Endothelial cell of umbilical vein (primary cell): ENCODE measurements around the gene PPM1L. TPM values are rescaled to one million over a fixed set of nuclear protein-coding genes. Genes with fewer than 3 reads are reported as not detected.

Source experiments
- BruUV-seq: library from RNA; stranded (reverse); fragments of 400-500 nt; replicated peaks from 2 replicates; lab custom pipeline; 2021; lab: Mats Ljungman, UMichigan
- CTCF ChIA-PET: fragments of 300-600, 350-600 bp; sonication (Branson Sonifier 250); formaldehyde crosslinking; loops from one replicate; lab custom pipeline; 2021; ENCODE audit warnings: antibody characterized with exemption, inconsistent platforms; lab: Charles Lee
- POLR2A ChIA-PET: fragments of 300-600, 350-600 bp; sonication (Branson Sonifier 250); formaldehyde crosslinking; loops from one replicate; lab custom pipeline; 2021; ENCODE audit warnings: antibody characterized with exemption, inconsistent platforms; lab: Charles Lee
- DNase-seq: peaks from one replicate; pipeline ENCODE4 v3.0.0-alpha.2; 2011; ENCODE audit warnings: low read depth, low spot score
- FAIRE-seq: peaks from 2 replicates; lab custom pipeline; 2011; peaks lifted over from hg19 to GRCh38; lab: Jason Lieb, UNC
- H2AFZ ChIP-seq: 2 replicates; pipeline ENCODE4 v1.6.0; 2012; ENCODE audit warnings: low read depth, low read length, control low read depth, inconsistent platforms
- H3K27ac ChIP-seq: 2 replicates; pipeline ENCODE4 v1.5.1; 2011; ENCODE audit warnings: low read depth, mild to moderate bottlenecking, control low read depth, low read length, moderate library complexity; ENCODE audit not compliant: insufficient read depth
- H3K27me3 ChIP-seq, 2 experiments: 2 replicates each; pipeline versions ENCODE4 v1.6.0 to v1.6.1; 2011; ENCODE audit warnings: low read length in 2 of 2, mixed read lengths in 1 of 2; ENCODE audit not compliant: control insufficient read depth in 2 of 2, insufficient read depth in 2 of 2
- H3K36me3 ChIP-seq, 2 experiments: 2 replicates in 1 of 2; 3 replicates in 1 of 2; pipeline ENCODE4 v1.5.1; 2011; ENCODE audit warnings: low read length in 2 of 2, mild to moderate bottlenecking in 1 of 2, moderate library complexity in 1 of 2; ENCODE audit not compliant: control insufficient read depth in 2 of 2, insufficient read depth in 2 of 2; ENCODE audit errors: extremely low read depth in 1 of 2
- H3K4me1 ChIP-seq: 3 replicates; pipeline ENCODE4 v1.5.1; 2011; ENCODE audit warnings: mild to moderate bottlenecking, low read length; ENCODE audit not compliant: control insufficient read depth, insufficient read depth; ENCODE audit errors: extremely low read depth
- H3K4me2 ChIP-seq: 2 replicates; pipeline ENCODE4 v1.6.1; 2011; ENCODE audit warnings: low read length, control low read depth, mixed read lengths; ENCODE audit not compliant: insufficient read depth
- H3K4me3 ChIP-seq, 3 experiments: fragments of 200-600 bp in 1 of 3; sonication (generic), shearing (Covaris generic) in 1 of 3; replicated peaks in 1 of 3; 2 replicates each; pipeline ENCODE4 v1.5.1; 2011 to 2016; ENCODE audit warnings: control low read depth in 3 of 3, low read length in 3 of 3, mild to moderate bottlenecking in 2 of 3, inconsistent platforms in 1 of 3, low read depth in 1 of 3, moderate library complexity in 1 of 3; ENCODE audit not compliant: insufficient read depth in 1 of 3
- H3K79me2 ChIP-seq: 2 replicates; pipeline ENCODE4 v1.6.0; 2012; ENCODE audit warnings: low read length, inconsistent platforms; ENCODE audit not compliant: control insufficient read depth, insufficient read depth
- H3K9ac ChIP-seq: replicated peaks from 2 replicates; pipeline ENCODE3; 2011; ENCODE audit warnings: low read length, control low read depth; ENCODE audit not compliant: insufficient read depth; ENCODE audit errors: extremely low read depth
- H3K9me1 ChIP-seq: replicated peaks from 3 replicates; pipeline ENCODE4 v1.6.0; 2011; ENCODE audit warnings: mild to moderate bottlenecking, low read length; ENCODE audit not compliant: control insufficient read depth, insufficient read depth; ENCODE audit errors: extremely low read depth
- H3K9me3 ChIP-seq: replicated peaks from 2 replicates; pipeline ENCODE4 v1.5.1; 2012; ENCODE audit warnings: low read length, inconsistent platforms; ENCODE audit not compliant: control insufficient read depth, insufficient read depth
- H4K20me1 ChIP-seq: replicated peaks from 2 replicates; pipeline ENCODE3; 2011; ENCODE audit warnings: mild to moderate bottlenecking, low read length; ENCODE audit not compliant: control insufficient read depth, insufficient read depth; ENCODE audit errors: extremely low read depth
- CTCF ChIP-seq, 2 donors: IDR thresholded peaks; 1 replicate in 1 of 2; 2 replicates in 1 of 2; pipeline ENCODE4 v1.5.1; 2011; ENCODE audit warnings: low read length in 2 of 2, mild to moderate bottlenecking in 2 of 2, moderate library complexity in 2 of 2, control low read depth in 1 of 2, inconsistent platforms in 1 of 2, low read depth in 1 of 2; ENCODE audit not compliant: insufficient read depth in 1 of 2; ENCODE audit errors: extremely low read depth in 1 of 2
- EZH2 ChIP-seq: IDR thresholded peaks from 2 replicates; pipeline ENCODE4 v1.6.1; 2012; ENCODE audit warnings: borderline replicate concordance, low read depth, mild to moderate bottlenecking, moderate library complexity, low read length, inconsistent platforms; ENCODE audit not compliant: severe bottlenecking
- FOS ChIP-seq: IDR thresholded peaks from 2 replicates; pipeline ENCODE4 v1.6.1; 2011; ENCODE audit warnings: mild to moderate bottlenecking, low read length, moderate library complexity, borderline replicate concordance; ENCODE audit not compliant: insufficient read depth
- GATA2 ChIP-seq: IDR thresholded peaks from 2 replicates; pipeline ENCODE4 v1.7.0; 2011; ENCODE audit warnings: low read depth, mild to moderate bottlenecking, moderate library complexity, mixed read lengths, low read length; ENCODE audit not compliant: insufficient read length, insufficient read depth
- JUN ChIP-seq: IDR thresholded peaks from 2 replicates; pipeline ENCODE4 v1.6.1; 2011; ENCODE audit warnings: borderline replicate concordance, low read depth; ENCODE audit not compliant: insufficient read length, insufficient read depth
- MAX ChIP-seq: IDR thresholded peaks from 2 replicates; pipeline ENCODE4 v1.6.1; 2011; ENCODE audit not compliant: insufficient read depth, insufficient read length
- MYC ChIP-seq: IDR thresholded peaks from one replicate; pipeline ENCODE4 v1.6.1; 2011; ENCODE audit warnings: mild to moderate bottlenecking, low read depth, low read length
- POLR2A ChIP-seq: IDR thresholded peaks from 2 replicates; pipeline ENCODE4 v1.6.1; 2012; ENCODE audit warnings: low read depth, mild to moderate bottlenecking, control low read depth, low read length
- POLR2AphosphoS5 ChIP-seq: IDR thresholded peaks from 2 replicates; pipeline ENCODE4 v1.6.1; 2012; ENCODE audit warnings: low read depth, mild to moderate bottlenecking, control low read depth, low read length, moderate library complexity; ENCODE audit not compliant: insufficient read depth
- dilution Hi-C: fragments of 300-500 bp; cut with MboI; formaldehyde crosslinking; loops from one replicate; pipeline ENCODE4 v1.15.0; 2019; ENCODE audit warnings: low sequenced_read_pairs; ENCODE audit not compliant: extremely low pct_ligation_motif_present
- intact Hi-C: fragments of 100-400 bp; cut with micrococcal nuclease; formaldehyde crosslinking; loops from one replicate; pipeline ENCODE4 v1.10.0; 2022
- polyA plus RNA-seq, 4 experiments: library from polyadenylated mRNA; depleted of rRNA in 3 of 4; stranded (reverse) in 3 of 4; unstranded in 1 of 4; fragments of >200 nt; gene quantifications; 2 replicates each; pipeline versions ENCODE4 v1.2.1 to v1.2.3, GENCODE V29; 2011 to 2012; ENCODE audit warnings: missing spikeins in 1 of 4
- total RNA-seq: library from RNA; stranded (reverse); gene quantifications from 2 replicates; pipeline ENCODE4 v1.2.3, GENCODE V29; 2021

Gene PPM1L
- total and polyA plus RNA-seq, 2 donors (not counting 3 experiments of a cell fraction or from before 2014, with no cell fraction given), result 0.63 to 2.9 TPM

- ChIA-PET POLR2A (no interaction called here), CTCF (no interaction called here)
- no TSS peak for BruUV-seq
- no peak for TF ChIP-seq POLR2A
- no peak for TF ChIP-seq CTCF (IDR thresholded peaks at IDR 0.05; ENCODE audit: extremely low read depth in 1 of 2, insufficient read depth in 1 of 2, low read depth in 1 of 2, low read length in 2 of 2)
- no peak for TF ChIP-seq MYC
- TF ChIP-seq JUN, result no peak
- TF ChIP-seq GATA2, result no peak
- TF ChIP-seq EZH2, result no peak
- no peak for TF ChIP-seq FOS
- TF ChIP-seq POLR2AphosphoS5, result no peak
- TF ChIP-seq MAX, result no peak
- dilution Hi-C loops (no loop called here), intact Hi-C loops (no loop called here)
- Histone ChIP-seq H3K9me1 (no peaks in the 10 kb centered on the region), H3K4me1 (no peaks in the 10 kb centered on the region), H3K27ac (no peak overlapping the region), H3K4me3 (no peak overlapping the region), H3K27me3 (no peaks in the 10 kb centered on the region), H3K9ac (no peak overlapping the region), H3K9me3 (no peaks in the 10 kb centered on the region), H3K36me3 (no peaks in the 10 kb centered on the region), H4K20me1 (no peaks in the 10 kb centered on the region), H3K79me2 (no peaks in the 10 kb centered on the region), H3K4me2 (no peak overlapping the region), H2AFZ (no peak overlapping the region)
- DNase-seq (no peak), FAIRE-seq (no peak)
Observed at GRCh38 chr3:160796089-160796812, 40.2 kb downstream of the PPM1L start.
